HG03280 (cell line): ENCODE measurements around the gene LYZL4.

Experiments used
- ATAC-seq: cut with Tn5 transposase; IDR thresholded peaks from one replicate; pipeline ENCODE4 v1.9.1; 2021; ENCODE audit warnings: mild to moderate bottlenecking, moderate library complexity; ENCODE audit not compliant: unreplicated experiment

The LYZL4 gene

DNA sequence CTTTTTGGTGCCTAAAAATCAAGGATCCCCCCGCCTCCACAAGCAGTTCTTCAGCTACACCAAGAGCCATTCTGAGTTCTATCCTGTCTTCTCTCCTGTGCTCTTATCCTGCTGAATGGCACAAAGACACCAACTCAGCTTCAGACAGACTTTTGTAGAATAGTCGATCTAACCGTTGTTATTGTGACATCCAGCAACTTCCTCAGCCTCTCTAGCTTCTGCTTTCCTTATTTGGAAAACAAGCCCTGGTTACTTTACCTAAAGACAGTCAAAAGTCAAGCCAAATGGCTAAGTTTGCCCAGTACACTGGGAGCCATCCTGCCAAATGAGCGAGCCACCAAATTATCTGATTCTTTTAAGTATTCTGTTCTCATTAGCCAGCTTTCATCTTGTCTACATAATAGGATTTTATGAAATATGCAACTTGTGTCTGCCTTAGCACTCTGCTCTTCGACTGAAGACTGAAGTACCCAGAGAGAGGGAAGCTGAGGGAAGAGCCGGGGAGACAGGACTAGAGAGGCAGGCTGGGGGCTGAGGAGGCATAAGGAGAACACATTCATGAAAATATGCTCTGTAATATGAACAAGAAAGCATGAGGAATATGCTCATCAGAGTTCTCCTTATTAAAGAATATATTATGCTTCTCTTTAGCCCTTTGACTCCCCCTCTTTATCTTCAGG, 35.1 kb downstream of the LYZL4 start:
- ATAC-seq = no peak

DNA sequence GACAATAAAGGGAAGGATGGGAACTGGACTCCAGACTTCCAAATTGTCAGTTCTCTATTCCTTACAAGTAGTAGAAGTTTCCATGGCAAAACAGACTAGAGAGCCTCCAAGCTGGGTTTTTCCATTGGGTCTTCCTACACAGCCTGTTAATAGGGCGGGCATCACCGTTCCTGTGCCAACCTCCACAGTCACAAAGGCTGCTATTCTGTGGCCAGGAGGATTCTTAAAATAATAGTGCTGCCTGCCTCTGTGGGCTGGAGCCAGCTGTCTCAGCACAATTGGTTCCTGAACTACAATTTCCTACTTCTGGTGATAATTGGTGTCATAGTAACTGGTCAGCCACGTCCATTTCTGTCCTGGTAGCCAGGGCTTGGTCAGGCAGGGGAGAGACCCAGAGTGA, 38.6 kb downstream of the LYZL4 start:
- no peak for ATAC-seq

DNA sequence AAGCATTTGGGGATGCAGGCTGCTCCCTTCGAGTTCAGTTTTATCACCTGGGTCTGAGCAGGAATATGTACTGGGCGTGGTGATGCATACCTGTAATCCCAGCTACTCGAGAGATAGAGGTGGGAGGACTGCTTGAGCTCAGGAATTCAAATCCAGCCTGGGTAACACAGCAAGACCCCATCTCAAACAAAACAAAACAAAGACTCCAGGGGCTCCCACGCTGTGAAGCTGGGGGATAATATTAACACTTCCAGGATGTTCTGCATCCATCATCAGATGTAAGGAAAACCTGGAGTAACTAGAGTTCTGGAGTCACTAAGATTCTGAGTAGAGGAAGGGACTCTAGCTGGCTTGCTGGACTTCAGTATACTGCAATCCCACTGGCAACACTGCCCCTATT, 40.6 kb downstream of the LYZL4 start:
- no peak for ATAC-seq

DNA sequence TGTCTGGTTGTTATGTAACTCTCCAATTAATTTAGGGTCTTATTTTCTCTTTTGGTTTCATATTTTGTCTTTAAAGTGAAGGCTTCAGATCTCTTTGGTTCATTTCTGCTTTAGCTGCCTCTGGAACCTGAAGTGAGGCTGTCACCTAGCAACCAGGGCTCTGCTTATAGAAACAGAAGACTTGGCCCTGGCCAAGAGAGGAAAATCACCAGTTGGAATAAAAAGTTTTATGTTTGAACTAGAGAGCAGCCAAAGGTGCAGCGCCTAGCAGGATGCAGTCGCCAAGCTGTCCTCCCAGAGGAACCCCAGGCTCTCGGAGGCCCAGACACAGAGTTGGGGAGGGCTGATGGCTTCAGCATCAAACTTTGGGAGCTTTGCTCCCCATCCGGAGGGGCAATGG, 41.1 kb downstream of the LYZL4 start:
- ATAC-seq = no peak

DNA sequence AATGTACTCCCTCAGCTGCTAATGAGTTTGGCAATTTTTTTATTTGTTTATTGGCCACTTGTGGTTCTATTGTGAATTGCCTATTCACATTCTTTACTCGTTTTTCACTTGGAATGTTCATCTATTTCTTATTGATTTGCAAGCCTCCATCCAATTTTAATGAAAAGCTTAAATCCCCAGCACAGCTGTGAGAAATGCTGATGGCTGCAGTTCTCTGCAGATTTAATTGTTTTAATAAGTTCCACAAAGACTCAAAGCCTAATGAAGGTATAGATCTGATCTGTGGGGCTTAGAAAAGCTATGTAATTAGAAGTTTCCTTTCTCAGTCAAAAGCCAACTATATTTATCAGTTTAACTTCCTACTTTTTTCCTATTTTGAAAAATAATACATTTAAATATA, 41.5 kb downstream of the LYZL4 start:
- ATAC-seq = no peak

DNA sequence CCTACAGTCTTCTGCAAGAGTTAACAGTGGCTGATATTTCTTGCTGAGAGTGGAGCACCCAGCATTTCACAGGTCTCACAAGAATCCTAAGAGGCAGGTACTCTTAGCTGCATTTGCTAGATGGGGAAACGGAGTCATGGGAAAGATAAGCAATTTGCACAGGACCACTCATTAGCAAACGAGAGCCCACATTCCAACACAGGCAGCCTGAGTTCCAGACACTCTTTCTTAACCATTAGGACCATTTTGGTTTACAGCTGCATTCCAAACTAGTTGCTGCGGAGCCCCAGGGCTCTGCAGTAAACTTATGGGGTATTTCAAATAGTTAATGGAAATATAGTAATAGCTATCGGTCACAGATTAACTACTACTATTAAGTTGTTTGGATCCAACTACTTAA, 42.5 kb downstream of the LYZL4 start:
- no peak for ATAC-seq

DNA sequence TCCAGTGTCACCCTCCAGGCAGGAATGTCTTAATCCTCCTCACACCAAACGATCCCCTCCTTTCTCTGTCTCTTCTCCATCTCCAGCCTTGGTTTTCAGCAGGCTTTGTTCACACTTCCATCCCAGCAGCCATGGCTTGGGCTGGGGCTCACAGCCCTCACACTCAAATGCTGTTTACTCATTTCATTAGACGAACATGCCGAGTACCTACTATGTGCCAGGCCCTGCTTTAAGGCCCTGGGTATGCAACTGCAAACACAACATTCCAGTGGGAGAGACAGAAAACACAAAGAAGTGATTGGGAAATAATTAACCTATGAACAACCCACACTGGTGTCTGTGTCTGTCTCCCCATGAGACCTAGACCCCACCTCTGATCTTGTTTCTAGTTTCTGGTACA, 43.9 kb downstream of the LYZL4 start:
- ATAC-seq = no peak

DNA sequence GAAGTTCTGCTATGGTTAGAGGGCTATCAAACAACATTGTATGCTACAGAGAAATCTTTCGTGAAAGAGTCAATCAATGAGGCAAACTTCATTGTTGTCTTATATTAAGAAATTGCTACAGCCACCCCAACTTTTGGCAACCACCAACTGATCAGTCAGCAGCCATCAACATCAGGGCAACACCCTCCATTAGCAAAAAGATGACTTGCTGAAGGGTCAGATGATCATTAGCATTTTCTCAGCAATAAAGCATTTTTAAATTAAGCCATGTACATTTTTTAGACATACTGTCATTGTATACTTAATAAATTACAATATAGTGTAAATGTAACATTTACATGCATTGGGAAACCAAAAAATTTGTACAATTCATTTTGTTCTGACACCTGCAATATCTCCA, 53.1 kb downstream of the LYZL4 start:
- ATAC-seq = no peak

DNA sequence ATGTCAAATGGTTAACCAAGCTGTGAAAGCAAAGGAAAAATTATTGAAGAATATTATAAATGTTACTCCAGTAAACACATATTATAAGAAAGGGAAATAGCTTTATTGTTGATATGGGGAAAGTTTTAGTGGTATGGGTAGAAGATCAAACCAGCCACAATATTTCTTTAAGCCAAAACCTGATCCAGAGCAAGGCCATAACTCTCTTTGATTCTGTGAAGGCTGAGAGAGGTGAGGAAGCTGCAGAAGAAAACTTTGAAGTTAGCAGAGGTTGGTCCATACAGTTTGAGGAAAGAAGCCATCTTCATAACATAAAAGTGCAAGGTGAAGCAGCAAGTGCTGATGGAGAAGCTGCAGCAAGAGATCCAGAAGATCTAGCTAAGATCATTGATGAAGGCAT, 54.8 kb downstream of the LYZL4 start:
- ATAC-seq = no peak

DNA sequence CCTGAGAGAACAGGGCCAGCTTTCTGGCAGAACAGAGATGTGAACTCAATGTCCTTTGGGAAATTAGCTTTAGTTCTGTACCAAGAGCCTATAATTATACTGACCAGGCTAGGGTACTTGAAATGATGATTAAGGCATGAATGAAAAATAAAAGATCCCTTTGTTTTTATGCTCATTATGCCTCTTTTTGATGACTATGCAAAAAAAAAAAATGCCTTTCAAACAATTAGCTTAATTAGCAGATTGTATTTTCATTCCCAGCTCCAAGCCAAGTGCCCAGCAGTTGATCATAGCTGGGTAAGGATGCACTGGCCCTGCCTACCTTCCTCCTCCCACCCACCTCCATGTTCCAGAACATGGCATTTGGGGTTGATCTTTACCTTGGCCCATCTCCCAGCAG, 56.8 kb downstream of the LYZL4 start:
- ATAC-seq = no peak

DNA sequence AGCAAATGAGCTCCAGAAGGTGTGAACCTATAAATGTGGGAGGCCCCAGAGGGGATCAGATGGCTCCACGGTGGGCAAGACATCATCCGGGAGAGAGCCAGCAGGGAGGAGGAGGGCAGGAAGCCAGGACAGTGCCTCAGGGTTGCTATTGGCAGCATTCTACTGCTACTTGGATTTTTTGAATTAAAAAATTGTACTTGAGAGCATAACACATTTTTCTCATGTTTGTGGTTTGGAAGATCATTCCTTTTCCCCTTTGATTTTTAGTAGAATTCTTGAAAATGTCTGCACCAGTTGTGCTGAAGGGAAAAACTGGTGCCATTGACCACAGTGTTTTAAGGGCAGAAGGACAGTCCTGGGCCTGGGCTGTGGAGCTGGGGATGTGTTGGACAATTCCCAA, 59.2 kb downstream of the LYZL4 start:
- ATAC-seq = no peak

DNA sequence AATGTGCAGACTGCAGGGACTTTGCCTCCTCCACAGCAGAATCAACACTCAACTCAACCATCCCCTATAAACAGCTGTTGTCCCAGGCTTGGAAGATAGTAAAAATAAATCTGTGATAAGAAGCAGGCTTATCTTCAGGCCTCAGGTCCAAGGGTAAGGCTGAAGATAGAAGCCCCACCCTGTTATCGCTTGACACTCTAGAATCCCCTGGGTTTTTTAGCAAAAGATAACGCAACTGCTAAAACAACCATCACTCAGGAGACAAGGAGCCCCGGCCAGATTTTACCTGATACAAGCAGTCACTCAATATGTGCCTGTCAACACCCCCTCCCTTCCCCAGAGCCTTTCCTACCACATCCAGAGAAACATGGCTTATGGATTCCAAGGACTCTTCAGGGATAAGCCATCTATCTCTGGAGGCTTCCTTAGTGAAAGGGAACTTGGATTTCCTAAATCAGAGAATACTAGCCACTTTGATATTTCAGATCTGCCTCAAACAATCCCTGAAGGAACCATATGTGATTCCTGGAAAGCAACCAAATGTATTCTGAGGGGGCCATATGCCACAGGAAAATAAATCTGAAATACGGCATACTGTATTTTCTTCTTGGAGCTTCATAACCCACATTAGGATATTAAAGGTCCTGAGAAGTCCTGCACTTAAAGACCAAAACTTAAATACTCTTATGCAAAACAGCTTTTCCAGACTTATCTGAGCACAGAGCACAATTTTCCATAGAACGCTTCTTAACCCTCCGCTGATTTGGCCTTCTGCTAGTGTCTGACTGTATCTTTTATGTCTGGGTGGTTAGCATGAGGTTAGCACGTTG, 60.4 kb downstream of the LYZL4 start:
- ATAC-seq = no peak

DNA sequence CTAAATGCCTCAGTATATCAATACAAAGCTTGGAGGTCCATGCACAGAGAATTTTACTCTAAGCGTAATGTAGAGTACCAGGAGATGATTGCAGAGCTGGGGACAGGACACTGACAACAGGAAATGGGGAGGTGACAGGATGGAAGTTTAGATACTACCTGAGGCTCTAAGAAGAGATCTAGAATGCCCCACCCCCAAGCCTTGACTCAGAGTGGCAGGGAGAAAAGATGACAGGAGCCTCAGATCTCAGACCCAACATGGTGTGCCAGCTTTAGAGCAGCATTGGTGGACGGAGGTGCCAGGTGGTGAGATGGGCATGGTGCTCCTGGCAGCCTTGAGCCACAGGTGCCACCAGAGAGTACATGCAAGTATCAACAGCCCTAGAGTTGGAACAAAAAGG, 62.5 kb downstream of the LYZL4 start:
- ATAC-seq = no peak
